ENCODE measurements around the gene ABCG1.

ABCG1 gene

GRCh38 chr21:42310411-42311001 is 91.6 kb downstream of the ABCG1 start:
- DNase-seq: no peak

DNA sequence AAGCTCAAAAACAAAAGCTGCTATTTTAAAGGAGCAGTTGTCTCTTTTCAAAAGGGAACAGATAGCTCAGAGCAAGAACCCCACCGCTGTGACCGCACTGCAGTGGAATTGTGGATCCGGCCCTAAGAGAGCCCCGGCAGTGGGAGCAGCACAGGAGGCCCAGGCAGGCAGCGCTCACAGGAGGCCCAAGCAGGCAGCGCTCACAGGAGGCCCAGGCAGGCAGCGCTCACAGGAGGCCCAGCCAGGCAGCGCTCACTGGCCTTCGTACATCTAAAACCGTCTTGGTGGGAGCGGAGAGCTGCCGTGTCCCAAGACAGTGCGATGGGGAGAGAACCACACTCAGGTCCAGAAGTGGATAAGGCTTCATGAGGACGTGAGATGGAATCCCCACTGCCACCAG is 92.2 kb downstream of the ABCG1 start:
- no peak for DNase-seq

GRCh38 chr21:42311816-42312625 is 93.1 kb downstream of the ABCG1 start:
- DNase-seq: no peak

DNA sequence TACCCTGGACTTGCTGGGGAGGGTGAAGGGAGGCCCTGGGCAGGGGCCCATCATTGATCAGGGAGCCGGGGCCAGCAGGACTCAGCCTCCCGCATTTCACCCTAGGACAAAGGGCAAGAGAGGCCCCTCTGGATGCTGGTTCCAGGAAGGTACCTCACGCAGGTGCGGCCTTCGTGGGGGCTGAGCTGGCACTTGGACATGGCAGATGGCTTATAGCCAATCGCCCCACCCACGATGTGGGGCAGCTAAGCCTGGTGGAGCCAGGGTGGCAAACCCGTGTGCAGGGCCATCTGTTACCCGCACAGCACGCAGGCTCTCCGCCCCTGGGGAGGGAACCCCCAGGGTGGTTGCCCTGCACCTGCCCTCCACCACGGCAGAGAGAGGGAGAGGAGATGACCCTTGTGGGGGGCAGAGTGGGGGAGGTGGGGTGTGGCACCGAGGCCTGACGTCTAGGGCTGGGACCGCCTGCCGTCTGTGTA is 93.7 kb downstream of the ABCG1 start:
- DNase-seq: no peak

- DNase-seq: no peak
Observed at GRCh38 chr21:42313501-42313969, 94.6 kb downstream of the ABCG1 start.

DNA sequence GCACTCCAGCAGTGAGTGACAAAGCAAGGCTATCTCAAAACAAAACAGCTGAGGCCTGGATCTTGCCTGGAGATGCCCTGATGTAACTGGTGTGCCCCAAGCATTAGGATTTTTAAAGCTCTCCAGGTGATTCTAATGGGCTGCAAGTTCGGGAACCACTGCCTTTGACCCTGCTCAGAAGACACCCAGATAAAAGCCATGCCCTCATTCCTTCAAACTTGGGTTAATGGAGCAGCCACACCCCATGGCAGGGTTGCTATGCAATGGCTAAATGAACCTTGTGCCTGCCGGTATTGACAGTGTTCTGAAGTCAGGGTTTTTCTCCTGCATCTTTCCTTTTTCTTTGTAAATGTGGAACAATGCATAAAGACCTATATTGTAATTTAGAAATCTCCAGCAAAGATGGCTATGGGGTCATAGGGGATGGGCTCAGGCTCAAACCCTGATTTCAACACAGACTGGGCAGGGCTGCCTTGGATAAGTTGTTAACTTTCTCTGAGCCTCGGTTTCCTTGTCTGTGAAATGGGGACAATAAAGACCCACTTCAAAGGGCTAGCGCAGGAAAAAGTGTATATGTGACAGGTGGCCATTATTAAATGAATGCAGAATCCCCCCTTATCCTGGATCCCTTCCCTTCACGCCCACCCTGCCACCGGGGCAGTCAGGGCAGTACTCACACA is 95.8 kb downstream of the ABCG1 start:
- no peak for DNase-seq

- no peak for DNase-seq
Observed at GRCh38 chr21:42315296-42315891, 96.5 kb downstream of the ABCG1 start, which contains the start of gene TFF3. TFF3 (minus strand) TSS chr21:42315409; CDS start chr21:42315374, 35 bp downstream.

DNA sequence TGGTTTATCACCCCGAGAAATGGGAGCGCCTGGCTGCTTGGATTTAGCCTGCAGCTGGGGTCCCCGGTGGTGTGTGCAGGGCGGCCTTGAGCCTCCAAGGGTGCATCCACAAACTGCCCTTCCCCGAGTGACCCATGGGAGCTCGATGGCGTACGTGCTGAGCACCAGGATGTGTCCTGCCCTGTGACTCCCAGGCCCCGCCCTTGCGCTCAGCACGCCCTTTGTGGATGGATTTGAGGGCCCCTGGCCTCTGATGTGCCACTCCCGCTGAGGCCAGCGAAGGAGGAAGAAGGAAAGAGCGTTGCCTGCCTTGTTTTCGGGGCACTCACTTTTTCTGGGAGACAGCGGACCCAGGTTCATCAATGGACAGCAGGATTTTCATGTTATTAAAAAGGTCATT is 98.0 kb downstream of the ABCG1 start:
- DNase-seq: no peak

DNA sequence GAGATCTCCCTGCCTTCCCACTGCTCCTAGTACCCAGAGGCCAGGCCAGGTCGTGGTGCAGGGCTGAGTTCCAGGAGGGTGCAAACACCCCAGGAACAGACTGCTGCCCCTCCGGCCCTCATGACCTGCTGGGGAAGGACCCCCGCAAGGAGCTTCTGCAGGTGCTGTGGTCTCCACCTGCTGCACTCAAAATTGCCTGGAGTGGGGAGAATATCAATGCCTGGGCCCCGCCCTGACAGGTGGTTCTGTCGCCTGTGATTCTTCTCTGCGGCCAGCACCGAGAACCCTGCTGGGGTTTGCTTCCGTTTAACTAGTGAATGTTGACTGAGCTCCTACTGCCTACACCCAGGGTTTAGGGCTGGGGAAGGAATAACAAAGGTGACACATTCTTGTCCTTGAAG is 98.4 kb downstream of the ABCG1 start:
- DNase-seq: no peak

DNA sequence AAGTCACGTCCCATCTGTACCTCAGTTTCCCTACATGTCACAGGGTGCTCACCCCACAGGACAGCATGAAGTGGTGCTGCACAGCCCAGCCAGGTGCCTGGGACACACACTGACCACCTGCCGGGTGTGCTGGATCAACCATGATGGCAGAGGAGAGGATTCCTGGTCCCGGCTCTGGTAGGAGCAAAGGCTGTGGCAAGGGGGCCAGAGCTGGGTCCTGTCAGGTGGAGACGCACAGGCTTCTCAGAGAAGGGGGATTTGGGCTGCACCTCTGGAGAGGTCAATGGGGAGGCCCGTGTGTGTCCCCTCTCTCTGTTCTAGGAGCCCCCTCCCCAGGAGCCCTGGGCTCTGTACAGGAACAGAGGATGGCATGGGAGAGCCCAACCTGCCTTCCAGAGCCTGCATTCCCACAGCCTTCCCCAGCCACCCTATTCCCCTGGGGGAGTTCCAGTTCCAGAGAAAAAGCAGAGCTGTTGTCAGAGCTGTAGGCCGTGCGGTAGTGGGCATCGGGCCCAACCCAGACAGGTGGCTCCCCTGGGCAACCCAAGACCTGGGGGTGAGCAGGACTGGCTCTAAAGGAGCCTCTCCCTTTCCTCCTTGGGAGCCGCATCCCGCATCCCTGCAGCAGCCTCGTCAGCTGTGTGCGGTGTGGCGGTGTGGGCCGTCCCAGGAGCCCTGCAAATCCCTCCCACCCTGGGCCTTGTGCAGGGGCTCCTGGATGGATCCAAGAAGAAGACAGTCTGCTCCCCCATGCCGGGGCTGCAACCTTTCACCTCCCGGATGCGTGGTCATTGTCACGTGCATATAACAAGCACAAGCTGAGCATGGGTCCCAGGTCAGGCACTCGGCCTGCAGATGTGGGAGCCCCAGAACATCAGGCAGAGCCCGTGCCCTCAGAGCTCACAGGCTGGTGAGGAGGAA is 99.1 kb downstream of the ABCG1 start:
- DNase-seq: no peak

- DNase-seq: no peak
Observed at GRCh38 chr21:42319376-42319775, 100.4 kb downstream of the ABCG1 start.

DNA sequence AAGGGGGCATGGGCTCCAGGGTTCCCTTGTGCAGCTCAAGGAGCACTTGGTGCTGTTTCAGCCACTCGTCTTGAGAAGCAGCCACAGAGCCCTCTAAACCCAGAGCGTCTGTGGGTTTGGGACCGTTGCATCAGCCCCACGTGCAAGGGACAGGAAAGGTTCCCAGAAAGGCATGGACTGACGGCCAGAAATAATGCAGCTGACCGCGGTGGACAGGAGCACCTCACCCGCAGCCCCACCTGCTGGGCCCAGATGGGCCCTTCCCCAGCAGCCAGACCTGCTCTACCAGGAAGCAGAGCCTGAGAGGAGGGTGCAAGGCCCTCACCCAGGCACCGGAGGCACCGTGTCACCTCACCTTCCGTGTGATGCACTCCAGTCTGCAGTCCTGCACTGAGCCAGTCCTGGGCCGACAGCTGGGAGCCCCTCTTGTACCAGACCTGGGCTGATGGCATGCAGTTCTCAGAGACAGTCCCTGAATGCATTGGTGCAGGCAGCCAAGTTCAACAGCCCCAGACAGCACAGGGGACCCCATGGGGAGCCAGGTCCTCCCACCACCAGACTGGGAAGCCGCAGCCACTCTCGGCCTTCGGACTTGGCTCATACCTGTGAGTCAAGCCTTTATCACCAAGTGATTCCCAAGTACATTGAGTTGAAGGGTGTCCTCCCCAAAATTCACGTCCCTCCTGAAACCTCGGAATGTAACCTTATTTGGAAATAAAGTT is 101.1 kb downstream of the ABCG1 start:
- DNase-seq: no peak

GRCh38 chr21:42320791-42321190 is 101.9 kb downstream of the ABCG1 start:
- no peak for DNase-seq

DNA sequence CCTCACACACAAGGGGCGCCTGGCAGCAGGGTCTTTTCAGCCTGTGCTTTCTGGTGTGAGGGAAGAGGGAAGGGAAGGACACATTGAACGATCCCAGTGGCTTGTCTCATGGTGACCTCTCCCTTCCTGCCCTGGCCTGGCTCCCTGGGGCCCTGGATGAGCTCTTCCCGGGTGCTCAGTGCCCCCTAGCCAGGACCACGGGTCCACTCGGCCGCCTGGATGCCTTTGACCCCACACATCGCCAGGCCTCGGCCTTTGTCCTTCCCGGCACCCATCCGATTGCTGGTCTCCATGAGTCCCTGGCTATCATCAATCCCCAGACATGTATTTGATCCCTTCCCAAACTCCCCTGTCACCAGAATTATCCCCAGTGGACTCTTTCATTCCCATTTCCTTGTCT is 102.3 kb downstream of the ABCG1 start:
- DNase-seq: no peak

DNA sequence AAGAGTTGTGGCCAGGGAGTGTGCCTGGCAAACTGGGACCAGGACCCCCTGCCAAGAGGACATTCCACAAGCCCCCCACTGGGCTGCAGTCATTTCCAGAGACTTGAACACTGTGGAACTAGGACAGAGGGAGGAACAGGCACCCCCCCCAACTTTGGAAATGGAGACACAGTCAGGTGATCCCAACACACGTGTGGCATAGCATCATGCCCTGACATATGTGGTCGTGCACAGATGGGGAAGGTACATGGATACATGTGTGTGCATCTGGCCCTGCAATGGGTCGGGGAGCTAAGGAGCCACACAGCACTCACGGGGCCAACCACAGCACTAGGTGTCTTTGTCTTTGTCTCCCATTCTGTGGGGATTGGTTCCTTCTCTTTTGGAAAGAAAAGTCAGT is 102.9 kb downstream of the ABCG1 start:
- DNase-seq: no peak

DNA sequence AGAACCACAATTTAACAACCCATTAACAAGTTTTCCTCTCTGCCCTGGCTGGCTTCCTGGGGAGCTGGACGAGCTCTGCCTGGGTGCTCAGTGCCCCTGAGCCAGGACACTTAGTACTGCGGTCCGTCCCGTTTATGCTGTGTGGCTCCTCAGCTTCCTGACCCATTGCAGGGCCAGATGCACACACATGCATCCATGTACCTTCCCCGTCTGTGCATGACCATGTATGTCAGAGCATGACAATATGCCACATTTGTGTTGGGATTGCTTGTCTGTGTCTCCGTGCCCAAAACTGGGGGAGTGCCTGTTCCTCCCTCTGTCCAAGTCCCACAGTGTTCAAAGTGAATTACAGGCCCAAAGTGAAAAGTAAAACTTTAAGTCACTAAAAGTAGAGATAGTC is 106.0 kb downstream of the ABCG1 start:
- DNase-seq: no peak

GRCh38 chr21:42330380-42331371 is 111.7 kb downstream of the ABCG1 start:
- no peak for DNase-seq

DNA sequence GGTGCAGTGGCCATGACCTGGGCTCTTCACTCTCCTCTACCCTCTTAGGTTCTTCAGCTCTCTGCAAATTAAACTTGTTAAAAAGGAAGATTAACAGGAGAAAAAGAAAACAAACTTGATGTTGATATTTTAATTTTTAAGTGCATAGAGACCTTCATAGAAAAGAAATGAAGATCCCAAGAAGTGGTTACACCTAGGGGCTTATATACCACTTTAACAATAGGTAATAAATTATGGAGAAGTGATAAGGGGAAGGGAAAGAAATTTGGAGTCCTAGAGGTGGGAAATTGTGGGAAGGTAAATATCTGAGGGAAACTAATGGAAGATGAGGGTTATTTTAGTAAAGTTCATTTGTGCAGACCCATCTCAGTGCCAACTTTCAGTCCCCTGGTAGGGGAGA is 112.7 kb downstream of the ABCG1 start:
- no peak for DNase-seq

GRCh38 chr21:42332557-42333317 is 113.8 kb downstream of the ABCG1 start:
- no peak for DNase-seq

Data from stimulated activated CD4-positive, alpha-beta T cell treated with anti-CD3 and anti-CD28 coated beads, Interleukin-12 subunit alpha, Interleukin-12 subunit beta, amount 100 ng/mL, for 4 hours (primary cell).